Measurements from ENCODE around the gene AOAH. TPM values are rescaled to one million over a fixed set of nuclear protein-coding genes. Genes with fewer than 3 reads are reported as not detected.

The AOAH gene
- total RNA-seq, 1 donor from 2014 or later: 5.5 TPM

DNA sequence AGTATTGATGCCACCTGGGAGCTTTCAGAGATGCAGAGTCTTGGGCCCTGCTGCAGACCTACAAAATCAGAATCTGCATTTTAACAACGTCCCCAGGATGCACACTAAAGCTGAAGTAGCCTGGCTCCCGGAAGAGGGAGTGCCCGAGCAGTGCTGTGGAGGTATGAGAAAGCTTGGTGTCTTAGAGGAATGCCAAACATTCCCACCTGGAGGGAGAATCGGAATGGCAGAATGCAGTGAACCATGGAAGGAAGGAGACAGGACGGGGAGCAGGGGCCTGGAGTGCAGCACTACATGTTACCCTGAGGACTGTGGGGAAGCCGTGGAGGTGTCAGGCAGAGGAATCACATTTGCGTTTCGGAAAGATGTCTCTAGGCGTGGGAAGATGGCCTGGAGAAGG is 90.9 kb downstream of the AOAH start:
- Histone ChIP-seq H3K9ac (no peak overlapping the region), H3K79me2 (ENCODE audit: low read depth) (no peaks in the 10 kb centered on the region), H3K4me3 (no peak overlapping the region), H3K27me3 (no peaks in the 10 kb centered on the region), H3K36me3 (no peaks in the 10 kb centered on the region), H4K20me1 (ENCODE audit: low read depth) (no peaks in the 10 kb centered on the region), H3F3A (ENCODE audit: low read depth) (peaks cover 5% of the 10 kb centered on the region), H3K9me3 (ENCODE audit: low read depth) (no peaks in the 10 kb centered on the region), H3K4me2 (no peak overlapping the region), H2AFZ (replicated peaks) (no peak overlapping the region), H3K27ac (no peak overlapping the region), H3K4me1 (peaks cover 45% of the 10 kb centered on the region)
- no peaks in the 10 kb centered on the region for H3K9me3 Mint-ChIP-seq
- peaks cover 51% of the 10 kb centered on the region for H3K4me1 Mint-ChIP-seq
- DNase-seq (ENCODE audit: low spot score): peak; percentile 45
- peaks cover 4% of the 10 kb centered on the region for H3K27me3 Mint-ChIP-seq (ENCODE audit: insufficient read depth, low read depth)
- H3K36me3 Mint-ChIP-seq: no peaks in the 10 kb centered on the region
- TF ChIP-seq, protein P1, sequence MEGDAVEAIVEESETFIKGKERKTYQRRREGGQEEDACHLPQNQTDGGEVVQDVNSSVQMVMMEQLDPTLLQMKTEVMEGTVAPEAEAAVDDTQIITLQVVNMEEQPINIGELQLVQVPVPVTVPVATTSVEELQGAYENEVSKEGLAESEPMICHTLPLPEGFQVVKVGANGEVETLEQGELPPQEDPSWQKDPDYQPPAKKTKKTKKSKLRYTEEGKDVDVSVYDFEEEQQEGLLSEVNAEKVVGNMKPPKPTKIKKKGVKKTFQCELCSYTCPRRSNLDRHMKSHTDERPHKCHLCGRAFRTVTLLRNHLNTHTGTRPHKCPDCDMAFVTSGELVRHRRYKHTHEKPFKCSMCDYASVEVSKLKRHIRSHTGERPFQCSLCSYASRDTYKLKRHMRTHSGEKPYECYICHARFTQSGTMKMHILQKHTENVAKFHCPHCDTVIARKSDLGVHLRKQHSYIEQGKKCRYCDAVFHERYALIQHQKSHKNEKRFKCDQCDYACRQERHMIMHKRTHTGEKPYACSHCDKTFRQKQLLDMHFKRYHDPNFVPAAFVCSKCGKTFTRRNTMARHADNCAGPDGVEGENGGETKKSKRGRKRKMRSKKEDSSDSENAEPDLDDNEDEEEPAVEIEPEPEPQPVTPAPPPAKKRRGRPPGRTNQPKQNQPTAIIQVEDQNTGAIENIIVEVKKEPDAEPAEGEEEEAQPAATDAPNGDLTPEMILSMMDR (IDR thresholded peaks at IDR 0.05): no peak
- no peak for TF ChIP-seq EZH2phosphoT487 (IDR thresholded peaks at IDR 0.05)
- H3K27ac Mint-ChIP-seq: peak overlapping the region; percentile 65
- H3K4me3 Mint-ChIP-seq: no peak overlapping the region

DNA sequence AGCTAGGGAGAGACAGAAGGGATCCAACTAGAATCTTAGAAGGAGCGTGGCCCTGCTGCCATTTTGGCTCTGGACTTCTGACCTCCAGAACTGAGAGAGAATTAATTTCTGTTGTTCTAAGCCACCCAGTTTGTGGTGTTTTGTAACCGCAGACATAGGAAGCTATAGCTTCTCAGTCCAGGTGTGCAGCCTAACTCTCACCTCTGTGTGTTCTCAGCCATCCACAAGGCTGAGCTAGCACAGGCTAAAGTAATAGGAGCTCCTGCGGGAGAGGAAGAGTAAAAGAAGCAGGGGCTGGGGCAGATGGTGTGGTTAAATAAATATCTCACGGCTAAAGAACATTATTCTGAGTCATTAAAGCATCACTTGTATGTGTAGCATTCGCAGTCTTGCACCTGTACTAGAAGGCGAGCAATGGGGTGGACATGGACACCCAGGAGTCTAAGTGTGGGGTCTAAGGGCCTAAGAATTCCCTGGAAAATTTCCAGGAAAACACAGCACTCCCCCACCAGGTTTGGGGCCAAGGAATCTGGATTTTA is 94.1 kb downstream of the AOAH start:
- H3K4me1 Mint-ChIP-seq: peaks cover 43% of the 10 kb centered on the region
- no peaks in the 10 kb centered on the region for H3K27me3 ChIP-seq

DNA sequence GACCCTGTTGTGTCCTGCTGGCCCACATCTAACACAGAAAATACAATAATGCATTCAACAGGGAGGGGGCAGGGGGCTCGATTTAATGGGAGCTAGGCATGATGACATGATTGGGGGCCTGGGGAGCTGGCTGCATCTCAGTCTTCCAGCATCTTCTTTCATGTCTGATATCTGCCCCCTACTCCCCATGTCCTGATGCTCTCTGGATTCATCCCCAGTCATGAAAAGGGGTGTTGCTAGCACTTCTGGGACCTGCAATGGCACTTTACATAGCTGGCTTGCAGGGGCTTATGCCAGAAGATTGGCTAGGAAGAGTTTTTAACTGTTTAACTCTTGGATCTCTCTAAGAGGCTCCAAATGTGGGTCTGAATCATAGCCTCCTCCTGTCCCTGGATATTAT is 94.9 kb downstream of the AOAH start:
- no peak for DNase-seq (ENCODE audit: low spot score)
- Mint-ChIP-seq H3K27ac (peak overlapping the region; percentile 47), H3K9me3 (no peaks in the 10 kb centered on the region), H3K36me3 (no peaks in the 10 kb centered on the region), H3K4me3 (no peak overlapping the region), H3K27me3 (ENCODE audit: insufficient read depth, low read depth) (peaks cover 8% of the 10 kb centered on the region), H3K4me1 (peaks cover 36% of the 10 kb centered on the region)
- Histone ChIP-seq H4K20me1 (ENCODE audit: low read depth) (no peaks in the 10 kb centered on the region), H3K9me3 (ENCODE audit: low read depth) (no peaks in the 10 kb centered on the region), H3K4me1 (peaks cover 33% of the 10 kb centered on the region), H3K27me3 (no peaks in the 10 kb centered on the region), H2AFZ (replicated peaks) (no peak overlapping the region), H3K27ac (no peak overlapping the region), H3K9ac (no peak overlapping the region), H3K36me3 (no peaks in the 10 kb centered on the region), H3K4me2 (no peak overlapping the region), H3K79me2 (ENCODE audit: low read depth) (no peaks in the 10 kb centered on the region), H3F3A (ENCODE audit: low read depth) (peaks cover 2% of the 10 kb centered on the region), H3K4me3 (no peak overlapping the region)
- TF ChIP-seq, protein P1 (IDR thresholded peaks at IDR 0.05): no peak
- TF ChIP-seq EZH2phosphoT487 (IDR thresholded peaks at IDR 0.05) (no peak), EZH2 (IDR thresholded peaks at IDR 0.05) (no peak)

More for the DNA sequence above, 94.1 kb downstream of the AOAH start:
- Mint-ChIP-seq H3K36me3 (no peaks in the 10 kb centered on the region), H3K4me3 (no peak overlapping the region), H3K27ac (no peak overlapping the region), H3K9me3 (no peaks in the 10 kb centered on the region), H3K27me3 (ENCODE audit: insufficient read depth, low read depth) (peaks cover 6% of the 10 kb centered on the region)
- H3K4me3 ChIP-seq: no peak overlapping the region
- H3K36me3 ChIP-seq: no peaks in the 10 kb centered on the region
- peaks cover 39% of the 10 kb centered on the region for H3K4me1 ChIP-seq
- H4K20me1 ChIP-seq (ENCODE audit: low read depth): no peaks in the 10 kb centered on the region
- no peaks in the 10 kb centered on the region for H3K9me3 ChIP-seq (ENCODE audit: low read depth)
- H3K79me2 ChIP-seq (ENCODE audit: low read depth): no peaks in the 10 kb centered on the region
- H2AFZ ChIP-seq (replicated peaks): no peak overlapping the region
- no peak overlapping the region for H3K27ac ChIP-seq
- peaks cover 5% of the 10 kb centered on the region for H3F3A ChIP-seq (ENCODE audit: low read depth)
- H3K9ac ChIP-seq: no peak overlapping the region
- H3K4me2 ChIP-seq: no peak overlapping the region
- TF ChIP-seq EZH2phosphoT487 (IDR thresholded peaks at IDR 0.05): no peak
- no peak for TF ChIP-seq EZH2 (IDR thresholded peaks at IDR 0.05)
- TF ChIP-seq, protein P1 (IDR thresholded peaks at IDR 0.05): no peak
- DNase-seq (ENCODE audit: low spot score): no peak

All from neural progenitor cell (in vitro differentiated cells).